GM18519 (cell line): ENCODE data around the gene ENPEP.
"Not testable (repeated sequence)": the region's sequence is repeated elsewhere in the genome, so short reads cannot be mapped to it uniquely, and the experiment has no call there.

ENCODE experiments used
- ATAC-seq: cut with Tn5 transposase; IDR thresholded peaks from one replicate; pipeline ENCODE4 v1.9.1; 2021; ENCODE audit warnings: mild to moderate bottlenecking, moderate library complexity; ENCODE audit not compliant: unreplicated experiment, low FRiP score

The ENPEP gene, protein sequence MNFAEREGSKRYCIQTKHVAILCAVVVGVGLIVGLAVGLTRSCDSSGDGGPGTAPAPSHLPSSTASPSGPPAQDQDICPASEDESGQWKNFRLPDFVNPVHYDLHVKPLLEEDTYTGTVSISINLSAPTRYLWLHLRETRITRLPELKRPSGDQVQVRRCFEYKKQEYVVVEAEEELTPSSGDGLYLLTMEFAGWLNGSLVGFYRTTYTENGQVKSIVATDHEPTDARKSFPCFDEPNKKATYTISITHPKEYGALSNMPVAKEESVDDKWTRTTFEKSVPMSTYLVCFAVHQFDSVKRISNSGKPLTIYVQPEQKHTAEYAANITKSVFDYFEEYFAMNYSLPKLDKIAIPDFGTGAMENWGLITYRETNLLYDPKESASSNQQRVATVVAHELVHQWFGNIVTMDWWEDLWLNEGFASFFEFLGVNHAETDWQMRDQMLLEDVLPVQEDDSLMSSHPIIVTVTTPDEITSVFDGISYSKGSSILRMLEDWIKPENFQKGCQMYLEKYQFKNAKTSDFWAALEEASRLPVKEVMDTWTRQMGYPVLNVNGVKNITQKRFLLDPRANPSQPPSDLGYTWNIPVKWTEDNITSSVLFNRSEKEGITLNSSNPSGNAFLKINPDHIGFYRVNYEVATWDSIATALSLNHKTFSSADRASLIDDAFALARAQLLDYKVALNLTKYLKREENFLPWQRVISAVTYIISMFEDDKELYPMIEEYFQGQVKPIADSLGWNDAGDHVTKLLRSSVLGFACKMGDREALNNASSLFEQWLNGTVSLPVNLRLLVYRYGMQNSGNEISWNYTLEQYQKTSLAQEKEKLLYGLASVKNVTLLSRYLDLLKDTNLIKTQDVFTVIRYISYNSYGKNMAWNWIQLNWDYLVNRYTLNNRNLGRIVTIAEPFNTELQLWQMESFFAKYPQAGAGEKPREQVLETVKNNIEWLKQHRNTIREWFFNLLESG

GRCh38 chr4:110475881-110476818, at the start of gene ENPEP:
TSS of gene ENPEP (plus strand) at chr4:110476155. CDS start at chr4:110476415, 260 bp downstream.
- no peak for ATAC-seq

DNA sequence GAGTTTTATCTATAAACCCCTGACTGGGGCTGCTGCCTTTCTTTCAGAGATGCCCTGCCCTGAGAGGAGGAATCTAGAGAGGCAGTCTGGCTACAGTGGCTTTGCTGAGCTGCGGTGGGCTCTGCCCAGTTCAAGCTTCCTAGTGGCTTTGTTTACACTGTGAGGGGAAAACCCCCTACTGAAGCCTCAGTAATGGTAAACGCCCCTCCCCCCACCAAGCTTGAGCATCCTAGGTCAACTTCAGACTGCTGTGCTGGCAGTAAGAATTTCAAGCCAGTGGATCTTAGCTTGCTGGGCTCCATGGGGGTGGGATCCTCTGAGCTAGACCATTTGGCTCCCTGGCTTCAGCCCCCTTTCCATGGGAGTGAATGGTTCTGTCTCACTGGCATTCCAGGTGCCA, 44.1 kb upstream of the ENPEP start:
- ATAC-seq, result not testable (repeated sequence)

- not testable (repeated sequence) for ATAC-seq
Measured at GRCh38 chr4:110437292-110437691, 38.7 kb upstream of the ENPEP start.

- ATAC-seq, result not testable (repeated sequence)
Measured at GRCh38 chr4:110439209-110439608, 36.7 kb upstream of the ENPEP start.

DNA sequence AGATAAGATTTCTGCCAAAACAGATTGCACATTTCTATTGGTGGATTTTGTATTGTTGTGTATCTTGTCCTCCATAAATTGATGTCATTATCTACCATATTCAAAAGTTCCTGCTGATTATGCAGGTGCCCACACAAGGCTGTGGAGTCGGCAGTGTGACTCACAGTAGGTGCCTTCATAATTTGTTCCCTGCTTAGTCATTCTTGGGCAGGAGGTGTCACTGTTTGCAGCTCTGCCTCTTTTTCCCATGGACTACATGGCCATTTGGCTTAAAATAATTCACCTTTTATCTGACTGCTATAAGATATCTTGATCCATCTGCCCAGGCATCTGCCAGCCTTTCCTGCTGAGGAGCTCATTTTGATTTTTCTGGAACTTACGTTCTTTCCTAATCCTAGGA, 33.6 kb upstream of the ENPEP start:
- ATAC-seq, result no peak

- ATAC-seq, result no peak
Measured at GRCh38 chr4:110442788-110443187, 33.2 kb upstream of the ENPEP start.

DNA sequence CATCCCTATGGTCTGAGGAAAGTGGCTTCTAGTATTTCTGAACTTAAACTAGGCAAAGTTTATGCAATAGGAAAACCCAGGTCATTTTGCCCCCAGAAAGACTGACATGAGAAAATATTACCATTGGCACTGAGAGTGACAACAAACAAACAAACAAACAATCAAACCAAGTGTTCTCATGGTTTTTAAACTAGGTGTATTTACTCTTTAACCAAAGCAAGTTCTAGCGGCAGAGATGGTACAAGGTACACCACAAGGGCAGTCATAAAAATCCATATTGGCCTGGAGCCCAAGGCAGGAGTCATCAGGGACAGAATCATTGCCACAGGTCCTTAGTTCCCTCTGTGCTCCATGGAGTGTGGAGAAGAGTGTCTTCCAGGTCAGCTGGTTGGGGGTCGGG, 26.0 kb upstream of the ENPEP start:
- no peak for ATAC-seq

DNA sequence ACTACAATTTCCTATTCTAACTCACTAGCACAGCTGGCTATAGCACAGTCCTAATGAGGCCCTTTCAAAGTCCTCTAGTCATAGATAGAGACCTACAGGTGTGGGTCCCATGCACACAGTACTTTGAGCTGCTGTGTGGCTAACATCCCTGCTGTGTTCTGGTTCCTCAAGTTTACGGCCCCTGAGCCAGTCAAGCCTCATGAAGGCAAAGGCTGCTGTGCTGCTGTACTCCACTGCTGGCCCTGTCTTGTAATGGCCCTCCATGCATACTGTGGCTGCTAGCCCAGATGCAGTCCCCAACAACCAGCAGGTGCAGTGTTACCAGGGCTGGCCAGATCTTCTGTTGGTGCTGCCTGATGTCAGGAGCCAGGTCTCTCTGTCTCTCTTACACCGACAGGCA, 23.4 kb upstream of the ENPEP start:
- ATAC-seq, result no peak

DNA sequence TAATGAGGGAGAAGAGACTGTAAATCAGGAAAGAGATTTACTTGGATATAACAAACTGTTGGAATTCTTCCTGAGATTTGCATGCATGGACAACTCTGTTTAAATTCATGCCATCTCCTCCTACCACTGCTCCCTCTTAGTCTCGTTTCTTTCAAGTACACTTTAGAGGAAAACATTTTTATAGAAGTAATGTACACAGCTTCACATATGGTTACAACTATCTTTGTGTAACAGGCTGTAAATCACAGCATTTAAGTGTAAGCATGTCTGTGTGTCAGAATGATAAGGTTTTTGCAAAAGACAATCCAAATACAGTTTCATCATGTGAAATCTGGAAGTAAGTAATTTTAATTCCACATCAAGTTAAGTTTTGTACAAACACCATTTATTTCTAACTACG, 21.5 kb upstream of the ENPEP start:
- ATAC-seq, result no peak

- ATAC-seq, result no peak
Measured at GRCh38 chr4:110458494-110459266, 17.3 kb upstream of the ENPEP start.

DNA sequence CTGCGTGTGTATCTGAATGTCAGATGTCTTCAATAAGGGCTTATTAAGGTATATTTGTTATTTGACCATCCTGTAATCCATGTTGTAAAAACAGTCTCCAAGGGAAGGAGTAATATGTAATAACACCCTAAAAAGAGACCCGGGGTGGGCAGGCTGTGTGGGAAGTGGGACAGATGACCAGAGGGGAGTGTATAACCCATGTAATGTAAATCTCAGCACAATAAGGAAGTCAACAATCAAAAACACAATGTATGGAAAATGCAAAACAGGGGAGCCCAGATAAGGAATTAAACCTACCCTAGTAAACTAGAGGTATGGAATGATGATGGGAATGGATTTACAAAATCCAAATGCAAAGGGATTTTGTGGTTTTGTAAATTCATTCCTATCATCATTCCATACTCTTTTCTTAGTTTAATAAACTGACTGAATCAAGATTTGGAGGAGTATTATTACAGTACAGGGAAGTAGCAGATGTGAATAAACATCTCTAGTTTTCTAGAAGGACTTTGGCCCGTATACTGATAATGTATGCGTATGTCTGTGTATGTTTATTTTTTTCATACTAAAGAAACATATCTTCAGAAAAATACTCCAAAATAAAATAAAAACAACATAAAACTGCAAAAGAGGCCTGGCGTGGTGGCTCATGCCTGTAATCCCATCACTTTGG, 15.7 kb upstream of the ENPEP start:
- ATAC-seq, result no peak

GRCh38 chr4:110467400-110467799, 8.6 kb upstream of the ENPEP start:
- ATAC-seq, result no peak

DNA sequence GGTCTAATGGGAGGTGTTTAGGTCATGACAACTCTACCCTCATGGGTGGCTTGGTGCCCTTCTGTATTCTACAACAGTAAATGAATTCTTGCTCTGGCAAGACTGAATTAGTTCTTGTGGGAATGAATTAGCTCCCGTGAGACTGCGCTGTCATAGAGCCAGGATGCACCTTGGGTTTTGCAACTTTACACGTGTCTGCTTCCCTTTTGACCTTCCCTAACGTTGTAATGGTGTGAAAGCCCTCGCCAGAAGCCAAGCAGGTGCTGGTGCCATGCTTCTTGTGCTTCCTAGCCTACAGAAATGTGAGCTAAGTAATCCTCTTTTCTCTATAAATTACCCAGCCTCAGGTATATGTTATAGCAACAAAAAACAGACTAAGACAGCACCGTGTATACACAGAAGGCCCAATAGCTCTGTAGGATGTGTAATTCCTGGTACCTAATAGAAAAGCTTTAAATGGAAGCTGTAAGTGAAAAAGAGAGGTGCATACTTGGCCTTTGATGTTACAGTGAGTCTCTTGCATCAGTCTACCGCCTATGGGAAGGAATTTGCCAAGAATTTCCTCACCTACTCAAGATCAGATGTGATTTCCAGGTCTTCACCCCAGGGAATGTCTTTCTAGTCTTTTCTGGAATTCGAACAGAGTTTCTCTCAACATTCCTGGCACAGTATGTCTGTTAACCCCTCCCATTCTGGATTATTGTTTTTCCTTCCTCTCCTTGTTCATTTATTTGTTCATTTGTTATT, 3.2 kb upstream of the ENPEP start:
- no peak for ATAC-seq

GRCh38 chr4:110474481-110474880, 1.5 kb upstream of the ENPEP start:
- no peak for ATAC-seq

DNA sequence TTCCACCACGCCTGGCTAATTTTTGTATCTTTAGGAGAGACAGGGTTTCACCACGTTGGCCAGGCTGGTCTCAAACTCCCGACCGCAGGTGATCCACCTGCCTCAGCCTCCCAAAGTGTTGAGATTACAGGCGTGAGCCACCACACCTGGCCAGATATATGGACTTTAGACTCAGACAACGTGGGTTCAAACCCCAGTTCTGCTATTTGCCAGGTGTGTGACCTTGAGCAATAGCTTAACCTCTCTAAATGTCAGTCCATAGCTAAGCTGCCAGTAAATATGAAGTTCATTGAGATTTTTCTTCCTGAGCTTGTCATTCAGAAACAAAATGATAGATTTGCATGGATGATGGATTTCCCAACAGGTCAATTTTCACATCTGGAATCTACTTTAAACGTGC, 875 bp upstream of the ENPEP start:
- ATAC-seq, result not testable (repeated sequence)

DNA sequence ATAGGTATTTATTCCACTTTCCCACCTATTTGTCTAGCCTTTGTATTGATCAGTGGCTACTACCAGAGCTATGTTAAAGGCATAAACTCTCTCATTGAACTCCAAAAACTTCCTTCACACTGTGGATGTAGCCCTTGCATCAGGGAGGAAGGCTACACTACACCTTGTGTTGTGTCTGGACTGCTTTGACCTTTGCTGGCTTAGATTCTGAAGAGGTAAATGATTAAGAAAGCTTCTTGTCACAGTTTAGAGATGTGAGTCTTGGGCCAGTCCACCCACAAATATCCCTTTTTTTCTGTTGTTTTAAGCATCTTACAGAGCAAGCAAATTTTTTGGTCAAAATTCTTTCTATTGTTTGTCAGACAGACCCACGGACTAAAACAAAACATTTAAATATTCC, 1.9 kb downstream of the ENPEP start:
- no peak for ATAC-seq

DNA sequence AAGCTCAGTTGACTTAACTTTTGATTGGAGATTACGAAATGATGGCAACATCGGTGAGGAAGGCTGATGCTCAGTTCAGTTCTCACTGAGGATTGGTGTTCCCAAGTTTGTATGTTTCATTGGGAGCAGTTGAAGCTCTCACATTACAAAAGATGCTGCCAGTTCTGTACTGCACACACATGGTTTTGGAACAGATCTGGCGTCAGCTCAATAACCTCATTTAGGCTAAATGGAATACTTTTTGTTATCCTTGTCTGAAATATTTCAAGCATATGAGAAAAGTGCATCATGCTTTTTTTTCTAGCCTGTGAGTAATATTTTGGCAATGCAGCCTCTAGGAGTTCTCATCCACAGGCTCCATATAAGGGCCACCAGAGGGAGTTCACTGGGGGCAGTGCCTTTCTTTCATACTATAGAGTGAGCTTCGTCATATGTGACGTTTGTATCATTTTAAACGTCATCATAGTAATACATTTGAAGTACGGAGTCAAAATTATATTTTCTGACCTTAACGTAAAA, 4.1 kb downstream of the ENPEP start:
- no peak for ATAC-seq

DNA sequence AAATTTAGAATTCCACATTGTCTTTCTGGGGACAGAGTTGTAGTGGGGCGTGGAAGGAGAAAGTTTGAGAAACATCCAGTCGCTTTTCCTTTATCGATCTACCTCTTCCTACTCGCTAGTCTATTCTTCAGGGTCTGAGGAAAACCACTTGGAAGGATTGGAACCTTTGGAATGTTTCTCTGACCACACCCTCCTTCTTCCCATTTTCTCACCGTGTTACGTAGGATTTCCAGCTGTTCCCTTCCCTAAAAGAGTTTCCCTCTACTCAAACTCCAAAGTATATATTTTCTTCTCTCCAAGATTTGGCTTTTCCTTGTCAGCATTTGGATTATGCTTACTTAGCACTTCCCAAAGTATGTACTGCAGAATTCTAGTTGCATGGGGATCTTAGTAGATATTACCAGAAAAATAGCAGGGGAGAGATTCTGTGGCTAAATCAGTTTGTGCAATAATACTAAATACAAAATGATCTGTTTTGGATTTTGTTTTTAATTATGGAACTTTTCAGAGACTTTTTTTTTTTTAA, 4.9 kb downstream of the ENPEP start:
- no peak for ATAC-seq
